ENCODE data around the gene SFRP2. TPM values are rescaled to one million over a fixed set of nuclear protein-coding genes. Genes with fewer than 3 reads are reported as not detected.

The SFRP2 gene
- total RNA-seq, 2 donors from 2014 or later, result 1.4 to 1.5 TPM

DNA sequence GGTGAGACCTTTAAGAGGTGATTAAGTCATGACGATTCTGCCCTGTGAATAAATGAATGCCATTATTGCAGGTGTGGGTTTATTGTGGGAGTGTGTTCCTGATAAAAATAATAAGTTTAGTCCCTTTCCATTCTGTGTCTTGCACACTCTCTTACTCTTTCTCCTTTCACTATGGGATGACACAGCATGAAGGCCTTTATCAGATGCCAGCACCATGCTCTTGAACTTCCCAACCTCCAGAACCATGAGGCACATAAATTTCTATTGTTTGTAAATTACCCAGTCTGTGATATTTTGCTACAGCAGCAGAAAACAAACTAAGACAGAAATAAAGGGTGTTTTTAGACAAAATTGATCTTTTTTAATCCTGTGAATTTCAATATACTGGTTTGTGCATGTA lies 10.5 kb downstream of the SFRP2 start:
- TF ChIP-seq, protein P1, sequence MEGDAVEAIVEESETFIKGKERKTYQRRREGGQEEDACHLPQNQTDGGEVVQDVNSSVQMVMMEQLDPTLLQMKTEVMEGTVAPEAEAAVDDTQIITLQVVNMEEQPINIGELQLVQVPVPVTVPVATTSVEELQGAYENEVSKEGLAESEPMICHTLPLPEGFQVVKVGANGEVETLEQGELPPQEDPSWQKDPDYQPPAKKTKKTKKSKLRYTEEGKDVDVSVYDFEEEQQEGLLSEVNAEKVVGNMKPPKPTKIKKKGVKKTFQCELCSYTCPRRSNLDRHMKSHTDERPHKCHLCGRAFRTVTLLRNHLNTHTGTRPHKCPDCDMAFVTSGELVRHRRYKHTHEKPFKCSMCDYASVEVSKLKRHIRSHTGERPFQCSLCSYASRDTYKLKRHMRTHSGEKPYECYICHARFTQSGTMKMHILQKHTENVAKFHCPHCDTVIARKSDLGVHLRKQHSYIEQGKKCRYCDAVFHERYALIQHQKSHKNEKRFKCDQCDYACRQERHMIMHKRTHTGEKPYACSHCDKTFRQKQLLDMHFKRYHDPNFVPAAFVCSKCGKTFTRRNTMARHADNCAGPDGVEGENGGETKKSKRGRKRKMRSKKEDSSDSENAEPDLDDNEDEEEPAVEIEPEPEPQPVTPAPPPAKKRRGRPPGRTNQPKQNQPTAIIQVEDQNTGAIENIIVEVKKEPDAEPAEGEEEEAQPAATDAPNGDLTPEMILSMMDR (IDR thresholded peaks at IDR 0.05), result no peak
- H3K27ac ChIP-seq, result no peak overlapping the region
- no peak overlapping the region for H3K4me3 ChIP-seq
- no peak for DNase-seq (ENCODE audit: low spot score)
- H3K36me3 ChIP-seq, result no peaks in the 10 kb centered on the region
- H3K27me3 ChIP-seq, result no peaks in the 10 kb centered on the region
- no peaks in the 10 kb centered on the region for H3K9me3 ChIP-seq
- H3K4me1 ChIP-seq, result no peaks in the 10 kb centered on the region

DNA sequence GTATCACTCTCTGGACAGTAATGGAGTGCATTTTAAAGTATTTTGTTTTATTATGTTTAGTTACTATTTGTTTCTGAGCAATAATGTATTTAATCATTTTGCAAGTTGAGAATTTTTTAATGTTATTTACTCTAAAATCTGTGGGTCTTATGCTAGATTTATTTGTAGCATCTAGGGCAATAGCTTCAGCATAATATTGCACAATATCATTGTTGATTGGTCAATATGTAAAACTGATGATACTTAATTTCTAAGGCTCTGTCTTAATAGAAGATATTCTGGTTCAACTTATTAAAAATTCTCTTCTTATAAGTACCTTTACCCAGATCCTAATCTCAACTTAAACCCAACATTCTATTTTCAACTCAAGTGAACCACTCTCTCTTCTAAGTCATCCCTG lies 11.5 kb downstream of the SFRP2 start:
- no peaks in the 10 kb centered on the region for H3K36me3 ChIP-seq
- H3K4me3 ChIP-seq, result no peak overlapping the region
- H3K9me3 ChIP-seq, result no peaks in the 10 kb centered on the region
- H3K27ac ChIP-seq, result no peak overlapping the region
- no peaks in the 10 kb centered on the region for H3K4me1 ChIP-seq
- H3K27me3 ChIP-seq, result no peaks in the 10 kb centered on the region
- no peak for DNase-seq (ENCODE audit: low spot score)
- TF ChIP-seq, protein P1 (IDR thresholded peaks at IDR 0.05), result no peak

DNA sequence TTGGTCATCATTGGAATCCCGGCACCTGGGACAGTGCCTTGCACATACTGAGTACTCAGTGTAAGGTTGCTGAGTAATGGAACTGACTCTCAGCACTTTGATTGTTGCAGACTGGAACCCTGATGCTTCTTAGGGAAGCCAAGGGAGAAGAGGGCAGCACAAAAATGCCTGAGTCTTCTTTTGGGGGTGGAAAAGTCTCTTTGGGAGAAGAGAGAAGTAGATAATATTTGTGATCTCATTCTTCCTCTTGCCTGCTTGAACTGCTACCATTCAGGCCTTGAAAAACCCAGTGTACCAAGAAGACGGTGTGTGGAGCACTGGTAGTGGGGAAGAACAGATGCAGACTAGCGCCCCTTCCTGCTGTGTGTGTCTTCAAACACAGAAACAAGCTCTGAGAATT lies 12.3 kb downstream of the SFRP2 start:
- TF ChIP-seq, protein P1 (IDR thresholded peaks at IDR 0.05), result no peak
- Histone ChIP-seq H3K36me3 (no peaks in the 10 kb centered on the region), H3K4me1 (no peaks in the 10 kb centered on the region), H3K27ac (no peak overlapping the region), H3K27me3 (no peaks in the 10 kb centered on the region), H3K9me3 (no peaks in the 10 kb centered on the region), H3K4me3 (no peak overlapping the region)
- DNase-seq (ENCODE audit: low spot score), result no peak

DNA sequence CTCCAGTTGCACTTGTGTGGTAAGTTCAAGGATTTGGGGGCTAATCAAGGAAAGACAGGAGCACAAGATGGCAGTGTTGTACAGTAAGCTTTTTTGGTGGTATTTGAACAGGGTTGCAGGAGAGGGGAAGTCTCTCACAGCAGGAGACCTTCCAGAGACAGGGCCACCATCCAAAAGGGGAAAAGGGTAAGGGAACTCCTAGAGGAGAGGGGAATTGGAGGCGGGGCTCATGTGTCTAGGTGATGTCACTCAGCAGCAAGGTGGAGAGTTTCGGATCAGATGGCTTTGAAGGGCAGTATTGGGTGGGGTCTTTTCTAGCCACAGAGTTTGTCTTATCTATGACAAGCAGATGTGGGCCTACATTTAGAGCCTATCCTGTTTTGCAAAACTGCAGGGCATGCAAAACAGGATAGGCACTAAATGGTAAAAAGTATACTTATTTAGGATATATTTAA lies 15.6 kb downstream of the SFRP2 start:
- no peaks in the 10 kb centered on the region for H3K4me1 ChIP-seq
- H3K36me3 ChIP-seq, result no peaks in the 10 kb centered on the region
- H3K27me3 ChIP-seq, result no peaks in the 10 kb centered on the region
- H3K4me3 ChIP-seq, result no peak overlapping the region
- DNase-seq (ENCODE audit: low spot score), result no peak
- TF ChIP-seq, protein P1 (IDR thresholded peaks at IDR 0.05), result no peak
- no peak overlapping the region for H3K27ac ChIP-seq
- H3K9me3 ChIP-seq, result no peaks in the 10 kb centered on the region

DNA sequence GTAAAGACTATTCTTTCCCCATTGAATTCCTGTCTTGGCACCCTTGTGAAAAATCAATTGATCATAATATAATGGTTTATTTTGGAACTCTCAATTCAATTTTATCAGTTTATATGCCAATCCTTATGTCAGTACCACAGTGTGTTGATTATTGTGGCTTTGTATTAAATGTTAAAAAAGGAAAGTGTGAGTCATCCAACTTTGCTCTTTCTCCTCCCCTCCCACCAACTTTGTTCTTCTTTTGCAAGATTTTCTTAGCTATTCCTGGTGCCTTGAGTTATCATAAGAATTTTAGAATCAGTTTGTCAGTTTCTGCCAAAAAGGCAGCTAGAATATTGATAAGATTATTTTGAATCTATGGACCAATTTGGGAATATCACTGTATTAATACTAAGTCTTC lies 17.8 kb downstream of the SFRP2 start:
- Histone ChIP-seq H3K4me3 (no peak overlapping the region), H3K4me1 (no peaks in the 10 kb centered on the region), H3K27ac (no peak overlapping the region), H3K9me3 (no peaks in the 10 kb centered on the region), H3K36me3 (no peaks in the 10 kb centered on the region), H3K27me3 (no peaks in the 10 kb centered on the region)
- no peak for DNase-seq (ENCODE audit: low spot score)
- TF ChIP-seq, protein P1 (IDR thresholded peaks at IDR 0.05), result no peak

DNA sequence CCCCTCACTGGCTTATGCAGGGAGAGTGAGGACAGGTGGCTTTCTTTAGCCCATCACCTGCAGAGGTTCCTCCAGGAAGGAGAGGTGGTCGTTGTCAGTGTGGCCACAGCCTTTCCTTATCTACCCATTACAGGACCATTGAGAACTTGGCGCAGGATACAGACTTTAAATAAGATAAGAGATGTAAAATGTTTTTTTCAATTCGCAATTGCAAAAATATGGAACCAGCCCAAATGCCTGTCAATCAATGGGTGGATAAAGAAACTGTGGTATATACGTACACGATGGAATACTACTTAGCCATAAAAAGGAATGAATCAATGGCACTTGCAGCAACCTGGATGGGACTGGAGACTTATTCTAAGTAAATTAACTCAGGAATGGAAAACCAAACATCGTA lies 22.1 kb downstream of the SFRP2 start:
- Histone ChIP-seq H3K36me3 (no peaks in the 10 kb centered on the region), H3K27me3 (no peaks in the 10 kb centered on the region), H3K4me3 (no peak overlapping the region), H3K27ac (no peak overlapping the region), H3K4me1 (no peaks in the 10 kb centered on the region), H3K9me3 (no peaks in the 10 kb centered on the region)
- no peak for DNase-seq (ENCODE audit: low spot score)
- TF ChIP-seq, protein P1 (IDR thresholded peaks at IDR 0.05), result no peak
